HEK293 (cell line): ENCODE measurements around the gene BTBD9.

ENCODE experiments used
- EGR2 ChIP-seq: fragments of 450-650 bp; formaldehyde crosslinking; IDR thresholded peaks from 2 replicates; pipeline ENCODE4 v1.5.1; 2016; ENCODE audit warnings: low read depth, missing biosample characterization, missing genetic modification characterization
- FEZF1 ChIP-seq: fragments of 450-650 bp; formaldehyde crosslinking; IDR thresholded peaks from 2 replicates; pipeline ENCODE4 v1.5.1; 2016; ENCODE audit warnings: missing biosample characterization, missing genetic modification characterization
- KLF16 ChIP-seq: fragments of 450-650 bp; formaldehyde crosslinking; IDR thresholded peaks from 2 replicates; pipeline ENCODE4 v1.5.1; 2017; ENCODE audit warnings: missing biosample characterization, missing genetic modification characterization
- RBAK ChIP-seq: fragments of 450-650 bp; formaldehyde crosslinking; IDR thresholded peaks from 2 replicates; pipeline ENCODE4 v1.5.1; 2016; ENCODE audit warnings: missing biosample characterization, missing genetic modification characterization
- SALL2 ChIP-seq: fragments of 450-650 bp; formaldehyde crosslinking; IDR thresholded peaks from 2 replicates; pipeline ENCODE4 v1.5.0; 2017; ENCODE audit warnings: missing biosample characterization, mild to moderate bottlenecking, missing genetic modification characterization, borderline replicate concordance
- ZBTB48 ChIP-seq: fragments of 450-650 bp; formaldehyde crosslinking; IDR thresholded peaks from 2 replicates; pipeline ENCODE4 v1.5.1; 2016; ENCODE audit warnings: missing biosample characterization, missing genetic modification characterization
- ZNF140 ChIP-seq: fragments of 450-650 bp; formaldehyde crosslinking; IDR thresholded peaks from 2 replicates; pipeline ENCODE4 v1.5.1; 2016; ENCODE audit warnings: missing biosample characterization, missing genetic modification characterization
- ZNF16 ChIP-seq: fragments of 450-650 bp; formaldehyde crosslinking; IDR thresholded peaks from 2 replicates; pipeline ENCODE4 v1.5.1; 2016; ENCODE audit warnings: low read depth, missing biosample characterization, missing genetic modification characterization
- ZNF184 ChIP-seq: fragments of 450-650 bp; IDR thresholded peaks from 2 replicates; pipeline ENCODE4 v1.5.1; 2018; ENCODE audit warnings: missing biosample characterization, mild to moderate bottlenecking, missing genetic modification characterization
- ZNF223 ChIP-seq: fragments of 450-650 bp; formaldehyde crosslinking; IDR thresholded peaks from 2 replicates; pipeline ENCODE4 v1.5.1; 2016; ENCODE audit warnings: missing biosample characterization, missing genetic modification characterization
- ZNF23 ChIP-seq: fragments of 450-650 bp; formaldehyde crosslinking; IDR thresholded peaks from 2 replicates; pipeline ENCODE4 v1.5.1; 2016; ENCODE audit warnings: missing biosample characterization, missing genetic modification characterization, borderline replicate concordance
- ZNF274 ChIP-seq, 2 experiments: fragments of 200-500 bp in 1 of 2; fragments of 450-650 bp in 1 of 2; sonication (Bioruptor generic) in 1 of 2; formaldehyde crosslinking in 1 of 2; IDR thresholded peaks; 2 replicates each; pipeline versions ENCODE4 v1.5.1 to v1.6.1; 2014 to 2016; ENCODE audit warnings: borderline replicate concordance in 1 of 2, inconsistent platforms in 1 of 2, low read length in 1 of 2, missing biosample characterization in 1 of 2, missing genetic modification characterization in 1 of 2
- ZNF324 ChIP-seq: fragments of 450-650 bp; formaldehyde crosslinking; IDR thresholded peaks from 2 replicates; pipeline ENCODE4 v1.5.1; 2016; ENCODE audit warnings: missing biosample characterization, missing genetic modification characterization
- ZNF510 ChIP-seq: fragments of 450-650 bp; formaldehyde crosslinking; IDR thresholded peaks from 2 replicates; pipeline ENCODE4 v1.5.1; 2018; ENCODE audit warnings: mild to moderate bottlenecking, missing genetic modification characterization, missing biosample characterization; ENCODE audit not compliant: insufficient replicate concordance
- ZNF514 ChIP-seq: fragments of 450-650 bp; formaldehyde crosslinking; IDR thresholded peaks from 2 replicates; pipeline ENCODE4 v1.5.1; 2016; ENCODE audit warnings: missing biosample characterization, missing genetic modification characterization
- ZNF521 ChIP-seq: fragments of 450-650 bp; formaldehyde crosslinking; IDR thresholded peaks from 2 replicates; pipeline ENCODE4 v1.5.1; 2017; ENCODE audit warnings: missing biosample characterization, mild to moderate bottlenecking, missing genetic modification characterization
- ZNF623 ChIP-seq: fragments of 450-650 bp; formaldehyde crosslinking; IDR thresholded peaks from 2 replicates; pipeline ENCODE4 v1.5.1; 2016; ENCODE audit warnings: missing biosample characterization, missing genetic modification characterization
- ZNF629 ChIP-seq: fragments of 450-650 bp; formaldehyde crosslinking; IDR thresholded peaks from 2 replicates; pipeline ENCODE4 v1.5.1; 2017; ENCODE audit warnings: missing biosample characterization, missing genetic modification characterization
- ZNF639 ChIP-seq: fragments of 450-650 bp; formaldehyde crosslinking; IDR thresholded peaks from 2 replicates; pipeline ENCODE4 v1.5.1; 2016; ENCODE audit warnings: missing biosample characterization, missing genetic modification characterization
- ZNF670 ChIP-seq: fragments of 450-650 bp; formaldehyde crosslinking; IDR thresholded peaks from 2 replicates; pipeline ENCODE4 v1.5.1; 2016; ENCODE audit warnings: missing biosample characterization, missing genetic modification characterization, low read depth
- ZNF76 ChIP-seq: fragments of 450-650 bp; formaldehyde crosslinking; IDR thresholded peaks from 2 replicates; pipeline ENCODE4; 2016; ENCODE audit warnings: low read depth, missing biosample characterization, missing genetic modification characterization, borderline replicate concordance
- ZNF768 ChIP-seq: fragments of 450-650 bp; formaldehyde crosslinking; IDR thresholded peaks from 2 replicates; pipeline ENCODE4 v1.5.1; 2018; ENCODE audit warnings: missing biosample characterization, mild to moderate bottlenecking, missing genetic modification characterization
- TF ChIP-seq, protein P1 (sequence below): fragments of 450-650 bp; formaldehyde crosslinking; conservative IDR thresholded peaks from 2 replicates; pipeline ENCODE4 v1.5.1; 2016; ENCODE audit warnings: low read depth, missing biosample characterization, missing genetic modification characterization
- TF ChIP-seq, protein P2 (sequence below): fragments of 450-650 bp; formaldehyde crosslinking; IDR thresholded peaks from 2 replicates; pipeline ENCODE4 v1.5.1; 2016; ENCODE audit warnings: missing biosample characterization, missing genetic modification characterization
- TF ChIP-seq, protein P3 (sequence below): fragments of 450-650 bp; formaldehyde crosslinking; IDR thresholded peaks from 2 replicates; pipeline ENCODE4; 2016; ENCODE audit warnings: missing biosample characterization, missing genetic modification characterization
- TF ChIP-seq, protein P4 (sequence below): fragments of 450-650 bp; IDR thresholded peaks from 2 replicates; pipeline ENCODE4 v1.5.1; 2018; ENCODE audit warnings: missing biosample characterization, mild to moderate bottlenecking, missing genetic modification characterization
- TF ChIP-seq, protein P5 (sequence below): fragments of 450-650 bp; formaldehyde crosslinking; IDR thresholded peaks from 2 replicates; pipeline ENCODE4 v1.5.1; 2016; ENCODE audit warnings: missing biosample characterization, missing genetic modification characterization

The BTBD9 gene

DNA sequence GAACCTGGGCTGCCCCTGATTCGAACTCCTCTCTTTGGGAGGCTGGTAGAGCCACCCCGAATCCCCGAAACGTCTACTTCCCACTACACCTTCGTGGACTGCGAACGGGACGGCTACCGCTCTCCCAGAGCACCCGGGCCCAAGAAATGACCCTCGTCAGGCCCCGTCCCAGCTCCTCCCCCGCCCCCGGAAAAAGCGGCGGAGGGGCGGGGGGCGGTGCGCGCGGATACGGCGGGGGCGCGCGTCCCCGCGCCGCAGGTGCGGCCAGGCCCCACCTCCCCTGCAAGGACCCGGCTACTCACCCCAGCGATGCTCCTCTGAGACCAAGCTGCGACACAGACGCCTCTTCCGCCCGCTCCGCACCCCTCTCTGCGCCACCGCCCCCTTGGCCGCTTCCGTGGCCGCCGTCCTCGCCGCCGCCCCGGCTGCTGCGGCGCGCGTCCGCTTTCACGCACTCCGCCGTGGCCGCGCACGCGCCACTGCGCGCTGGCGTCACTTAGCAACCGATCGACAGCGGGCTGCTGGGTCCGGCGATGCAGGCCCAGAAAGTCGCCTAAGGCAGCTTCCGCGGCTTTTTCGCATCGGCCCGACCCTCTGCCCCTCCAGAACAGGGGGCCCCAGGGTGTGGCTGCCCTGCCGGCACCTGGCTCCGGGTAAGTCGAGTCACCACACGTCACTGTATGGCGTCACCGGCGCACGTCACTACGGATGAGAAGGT lies at the start of gene BTBD9 (continued):
- peak; percentile 100 for TF ChIP-seq ZNF629
- TF ChIP-seq ZNF639 (tag by site-specific recombination): no peak
- TF ChIP-seq ZNF140 (tag by site-specific recombination): no peak
- no peak for TF ChIP-seq FEZF1
- TF ChIP-seq, protein P1, sequence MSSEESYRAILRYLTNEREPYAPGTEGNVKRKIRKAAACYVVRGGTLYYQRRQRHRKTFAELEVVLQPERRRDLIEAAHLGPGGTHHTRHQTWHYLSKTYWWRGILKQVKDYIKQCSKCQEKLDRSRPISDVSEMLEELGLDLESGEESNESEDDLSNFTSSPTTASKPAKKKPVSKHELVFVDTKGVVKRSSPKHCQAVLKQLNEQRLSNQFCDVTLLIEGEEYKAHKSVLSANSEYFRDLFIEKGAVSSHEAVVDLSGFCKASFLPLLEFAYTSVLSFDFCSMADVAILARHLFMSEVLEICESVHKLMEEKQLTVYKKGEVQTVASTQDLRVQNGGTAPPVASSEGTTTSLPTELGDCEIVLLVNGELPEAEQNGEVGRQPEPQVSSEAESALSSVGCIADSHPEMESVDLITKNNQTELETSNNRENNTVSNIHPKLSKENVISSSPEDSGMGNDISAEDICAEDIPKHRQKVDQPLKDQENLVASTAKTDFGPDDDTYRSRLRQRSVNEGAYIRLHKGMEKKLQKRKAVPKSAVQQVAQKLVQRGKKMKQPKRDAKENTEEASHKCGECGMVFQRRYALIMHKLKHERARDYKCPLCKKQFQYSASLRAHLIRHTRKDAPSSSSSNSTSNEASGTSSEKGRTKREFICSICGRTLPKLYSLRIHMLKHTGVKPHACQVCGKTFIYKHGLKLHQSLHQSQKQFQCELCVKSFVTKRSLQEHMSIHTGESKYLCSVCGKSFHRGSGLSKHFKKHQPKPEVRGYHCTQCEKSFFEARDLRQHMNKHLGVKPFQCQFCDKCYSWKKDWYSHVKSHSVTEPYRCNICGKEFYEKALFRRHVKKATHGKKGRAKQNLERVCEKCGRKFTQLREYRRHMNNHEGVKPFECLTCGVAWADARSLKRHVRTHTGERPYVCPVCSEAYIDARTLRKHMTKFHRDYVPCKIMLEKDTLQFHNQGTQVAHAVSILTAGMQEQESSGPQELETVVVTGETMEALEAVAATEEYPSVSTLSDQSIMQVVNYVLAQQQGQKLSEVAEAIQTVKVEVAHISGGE: no peak
- peak; percentile 71; the same call in 1 of the 2 replicates for TF ChIP-seq ZNF324
- TF ChIP-seq, protein P2, sequence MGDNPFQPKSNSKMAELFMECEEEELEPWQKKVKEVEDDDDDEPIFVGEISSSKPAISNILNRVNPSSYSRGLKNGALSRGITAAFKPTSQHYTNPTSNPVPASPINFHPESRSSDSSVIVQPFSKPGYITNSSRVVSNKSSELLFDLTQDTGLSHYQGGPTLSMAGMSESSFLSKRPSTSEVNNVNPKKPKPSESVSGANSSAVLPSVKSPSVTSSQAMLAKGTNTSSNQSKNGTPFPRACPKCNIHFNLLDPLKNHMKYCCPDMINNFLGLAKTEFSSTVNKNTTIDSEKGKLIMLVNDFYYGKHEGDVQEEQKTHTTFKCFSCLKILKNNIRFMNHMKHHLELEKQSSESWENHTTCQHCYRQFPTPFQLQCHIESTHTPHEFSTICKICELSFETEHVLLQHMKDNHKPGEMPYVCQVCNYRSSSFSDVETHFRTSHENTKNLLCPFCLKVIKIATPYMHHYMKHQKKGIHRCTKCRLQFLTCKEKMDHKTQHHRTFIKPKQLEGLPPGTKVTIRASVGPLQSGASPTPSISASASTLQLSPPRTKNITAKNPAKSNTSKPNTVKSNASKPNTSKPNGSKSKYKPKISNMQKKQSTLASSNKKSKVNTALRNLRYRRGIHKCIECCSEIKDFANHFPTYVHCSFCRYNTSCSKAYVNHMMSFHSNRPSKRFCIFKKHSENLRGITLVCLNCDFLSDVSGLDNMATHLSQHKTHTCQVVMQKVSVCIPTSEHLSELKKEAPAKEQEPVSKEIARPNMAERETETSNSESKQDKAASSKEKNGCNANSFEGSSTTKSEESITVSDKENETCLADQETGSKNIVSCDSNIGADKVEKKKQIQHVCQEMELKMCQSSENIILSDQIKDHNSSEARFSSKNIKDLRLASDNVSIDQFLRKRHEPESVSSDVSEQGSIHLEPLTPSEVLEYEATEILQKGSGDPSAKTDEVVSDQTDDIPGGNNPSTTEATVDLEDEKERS (tag by site-specific recombination): no peak
- peak; percentile 46; the same call in 1 of the 2 replicates for TF ChIP-seq KLF16 (tag by site-specific recombination)
- 0 out of 2 replicates have a peak, but pooled peaks have one; percentile 18 for TF ChIP-seq ZNF623
- TF ChIP-seq ZNF76 (tag by site-specific recombination): no peak; the same call in 1 of the 2 replicates
- TF ChIP-seq, protein P3, sequence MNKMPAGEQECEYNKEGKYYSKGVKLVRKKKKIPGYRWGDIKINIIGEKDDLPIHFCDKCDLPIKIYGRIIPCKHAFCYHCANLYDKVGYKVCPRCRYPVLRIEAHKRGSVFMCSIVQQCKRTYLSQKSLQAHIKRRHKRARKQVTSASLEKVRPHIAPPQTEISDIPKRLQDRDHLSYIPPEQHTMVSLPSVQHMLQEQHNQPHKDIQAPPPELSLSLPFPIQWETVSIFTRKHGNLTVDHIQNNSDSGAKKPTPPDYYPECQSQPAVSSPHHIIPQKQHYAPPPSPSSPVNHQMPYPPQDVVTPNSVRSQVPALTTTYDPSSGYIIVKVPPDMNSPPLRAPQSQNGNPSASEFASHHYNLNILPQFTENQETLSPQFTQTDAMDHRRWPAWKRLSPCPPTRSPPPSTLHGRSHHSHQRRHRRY (tag by site-specific recombination): no peak
- no peak for TF ChIP-seq ZNF16 (tag by site-specific recombination)
- no peak for TF ChIP-seq ZNF521 (tag by site-specific recombination)
- TF ChIP-seq ZNF510: no peak
- TF ChIP-seq ZNF184 (tag by site-specific recombination): no peak
- TF ChIP-seq, protein P4, sequence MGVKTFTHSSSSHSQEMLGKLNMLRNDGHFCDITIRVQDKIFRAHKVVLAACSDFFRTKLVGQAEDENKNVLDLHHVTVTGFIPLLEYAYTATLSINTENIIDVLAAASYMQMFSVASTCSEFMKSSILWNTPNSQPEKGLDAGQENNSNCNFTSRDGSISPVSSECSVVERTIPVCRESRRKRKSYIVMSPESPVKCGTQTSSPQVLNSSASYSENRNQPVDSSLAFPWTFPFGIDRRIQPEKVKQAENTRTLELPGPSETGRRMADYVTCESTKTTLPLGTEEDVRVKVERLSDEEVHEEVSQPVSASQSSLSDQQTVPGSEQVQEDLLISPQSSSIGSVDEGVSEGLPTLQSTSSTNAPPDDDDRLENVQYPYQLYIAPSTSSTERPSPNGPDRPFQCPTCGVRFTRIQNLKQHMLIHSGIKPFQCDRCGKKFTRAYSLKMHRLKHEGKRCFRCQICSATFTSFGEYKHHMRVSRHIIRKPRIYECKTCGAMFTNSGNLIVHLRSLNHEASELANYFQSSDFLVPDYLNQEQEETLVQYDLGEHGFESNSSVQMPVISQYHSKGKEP (tag by site-specific recombination): no peak
- no peak for TF ChIP-seq ZNF274 (IDR thresholded peaks at IDR 0.05; ENCODE audit: low read length)
- TF ChIP-seq ZNF274 (tag by site-specific recombination; IDR thresholded peaks at IDR 0.05; ENCODE audit: borderline replicate concordance): no peak
- TF ChIP-seq, protein P5, sequence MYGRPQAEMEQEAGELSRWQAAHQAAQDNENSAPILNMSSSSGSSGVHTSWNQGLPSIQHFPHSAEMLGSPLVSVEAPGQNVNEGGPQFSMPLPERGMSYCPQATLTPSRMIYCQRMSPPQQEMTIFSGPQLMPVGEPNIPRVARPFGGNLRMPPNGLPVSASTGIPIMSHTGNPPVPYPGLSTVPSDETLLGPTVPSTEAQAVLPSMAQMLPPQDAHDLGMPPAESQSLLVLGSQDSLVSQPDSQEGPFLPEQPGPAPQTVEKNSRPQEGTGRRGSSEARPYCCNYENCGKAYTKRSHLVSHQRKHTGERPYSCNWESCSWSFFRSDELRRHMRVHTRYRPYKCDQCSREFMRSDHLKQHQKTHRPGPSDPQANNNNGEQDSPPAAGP (tag by site-specific recombination): peak; percentile 54
- TF ChIP-seq ZNF514 (tag by site-specific recombination): no peak
- peak; percentile 26; the same call in 1 of the 2 replicates for TF ChIP-seq EGR2
- TF ChIP-seq SALL2 (tag by site-specific recombination): no peak
- TF ChIP-seq ZBTB48 (tag by site-specific recombination): 0 out of 2 replicates have a peak, but pooled peaks have one; percentile 30
- TF ChIP-seq ZNF768: no peak
- no peak for TF ChIP-seq ZNF223
- no peak for TF ChIP-seq ZNF670
- no peak for TF ChIP-seq RBAK (tag by site-specific recombination)
- no peak for TF ChIP-seq ZNF23 (tag by site-specific recombination)
